B cell (primary cell): Measurements from ENCODE around the gene SLC26A8. TPM values are rescaled to one million over a fixed set of nuclear protein-coding genes. Genes with fewer than 3 reads are reported as not detected.

ENCODE experiments used
- ATAC-seq: fragments of 200-7000 bp; cut with Tn5 transposase; one replicate; pipeline ENCODE4 v1.10.0; 2021; ENCODE audit warnings: low read depth, mild to moderate bottlenecking, moderate number of reproducible peaks, moderate library complexity
- CTCF ChIA-PET: fragments of 350-600 bp; sonication (Branson Sonifier 250); formaldehyde crosslinking; loops from one replicate; lab custom pipeline; 2021; ENCODE audit warnings: antibody characterized with exemption, inconsistent platforms; lab: Charles Lee
- POLR2A ChIA-PET: fragments of 350-600 bp; sonication (Branson Sonifier 250); formaldehyde crosslinking; loops from one replicate; lab custom pipeline; 2021; ENCODE audit warnings: antibody characterized with exemption; lab: Charles Lee
- DNase-seq: peaks from one replicate; pipeline ENCODE4 v3.0.0; 2013
- H2AFZ ChIP-seq: 2 replicates; pipeline ENCODE4 v1.6.1; 2012; ENCODE audit warnings: mild to moderate bottlenecking, low read depth, low read length; ENCODE audit not compliant: insufficient read depth, poor library complexity, severe bottlenecking
- H3K27ac ChIP-seq, 2 donors: 1 replicate in 1 of 2; 2 replicates in 1 of 2; pipeline ENCODE4 v1.5.1; 2012 to 2013; ENCODE audit warnings: low read length in 2 of 2, mild to moderate bottlenecking in 2 of 2, moderate library complexity in 1 of 2
- H3K27me3 ChIP-seq, 4 experiments: fragments of 200-600 bp in 1 of 4; sonication (generic) in 1 of 4; replicated peaks in 1 of 4; 1 replicate in 2 of 4; 2 replicates in 2 of 4; pipeline versions ENCODE4 v1.6.1 to v1.7.0; 2013 to 2016; ENCODE audit warnings: low read length in 3 of 4, mild to moderate bottlenecking in 2 of 4, mixed read lengths in 1 of 4, moderate library complexity in 1 of 4; ENCODE audit not compliant: insufficient read depth in 4 of 4, control insufficient read depth in 3 of 4; ENCODE audit errors: control extremely low read depth in 1 of 4
- H3K36me3 ChIP-seq, 2 experiments: replicated peaks in 1 of 2; 1 replicate in 1 of 2; 2 replicates in 1 of 2; pipeline versions ENCODE4 v1.6.1 to v1.7.1; 2013; ENCODE audit warnings: low read length in 1 of 2; ENCODE audit not compliant: insufficient read depth in 2 of 2, control insufficient read depth in 1 of 2; ENCODE audit errors: control extremely low read depth in 1 of 2, extremely low read depth in 1 of 2
- H3K4me1 ChIP-seq, 2 donors: fragments of 200-600 bp in 1 of 2; sonication (generic) in 1 of 2; 1 replicate in 1 of 2; 2 replicates in 1 of 2; pipeline versions ENCODE4 v1.5.1 to v1.6.1; 2013 to 2017; ENCODE audit warnings: low read length in 2 of 2; ENCODE audit not compliant: control insufficient read depth in 2 of 2, insufficient read depth in 2 of 2
- H3K4me2 ChIP-seq: replicated peaks from 2 replicates; pipeline ENCODE3; 2012; ENCODE audit warnings: mild to moderate bottlenecking, low read depth, low read length; ENCODE audit not compliant: poor library complexity, severe bottlenecking
- H3K4me3 ChIP-seq, 5 experiments: fragments of 200-600 bp in 1 of 5; sonication (generic) in 1 of 5; 1 replicate in 3 of 5; 2 replicates in 2 of 5; pipeline versions ENCODE4 v1.5.1 to v1.7.0; 2011 to 2016; ENCODE audit warnings: low read length in 4 of 5, mild to moderate bottlenecking in 4 of 5, low read depth in 2 of 5, control low read depth in 1 of 5, moderate library complexity in 1 of 5; ENCODE audit not compliant: insufficient read depth in 1 of 5; ENCODE audit errors: control extremely low read depth in 1 of 5, extremely low read depth in 1 of 5
- H3K79me2 ChIP-seq: fragments of 200-600 bp; sonication (generic); one replicate; pipeline ENCODE4 v1.6.0; 2016; ENCODE audit warnings: low read length; ENCODE audit not compliant: control insufficient read depth, insufficient read depth
- H3K9ac ChIP-seq: fragments of 200-600 bp; sonication (generic); 2 replicates; pipeline ENCODE4 v1.6.1; 2017; ENCODE audit warnings: mild to moderate bottlenecking, low read length, moderate library complexity
- H3K9me3 ChIP-seq, 3 donors: one replicate each; pipeline versions ENCODE4 v1.6.1 to v1.7.1; 2013; ENCODE audit warnings: low read length in 2 of 3; ENCODE audit not compliant: control insufficient read depth in 2 of 3, insufficient read depth in 1 of 3; ENCODE audit errors: control extremely low read depth in 1 of 3
- H4K20me1 ChIP-seq: 2 replicates; pipeline ENCODE4 v1.6.0; 2012; ENCODE audit warnings: mild to moderate bottlenecking, low read length; ENCODE audit not compliant: insufficient read depth, control insufficient read depth, poor library complexity, severe bottlenecking
- H3K27ac Mint-ChIP-seq: one replicate; pipeline ENCODE4 v1.8.0; 2021; ENCODE audit warnings: mixed read lengths
- H3K27me3 Mint-ChIP-seq: one replicate; pipeline ENCODE4 v1.8.0; 2021; ENCODE audit warnings: mixed read lengths
- H3K4me1 Mint-ChIP-seq: one replicate; pipeline ENCODE4 v1.8.0; 2021; ENCODE audit warnings: mixed read lengths
- H3K4me3 Mint-ChIP-seq: one replicate; pipeline ENCODE4 v1.8.0; 2021; ENCODE audit warnings: mixed read lengths
- H3K9me3 Mint-ChIP-seq: one replicate; pipeline ENCODE4 v1.8.0; 2022; ENCODE audit warnings: mixed read lengths; ENCODE audit not compliant: insufficient read depth
- CTCF ChIP-seq: fragments of 200-600 bp; IDR thresholded peaks from one replicate; pipeline ENCODE4 v1.8.0; 2022; ENCODE audit warnings: antibody characterized with exemption, mild to moderate bottlenecking
- EZH2 ChIP-seq: IDR thresholded peaks from 2 replicates; pipeline ENCODE4 v1.6.1; 2012; ENCODE audit warnings: borderline replicate concordance, low read depth, mild to moderate bottlenecking, moderate library complexity, low read length; ENCODE audit not compliant: insufficient read depth, poor library complexity, severe bottlenecking
- WGBS: methylation state at CpG from one replicate; pipeline ENCODE4 v1.1.5; 2013; ENCODE audit warnings: missing lambda C conversion rate; ENCODE audit not compliant: insufficient coverage; 5-methylcytosine and 5-hydroxymethylcytosine counted together
- intact Hi-C: fragments of 100-400 bp; cut with micrococcal nuclease; formaldehyde crosslinking; loops from one replicate; pipeline ENCODE4 v1.10.0; 2022
- polyA plus RNA-seq: library from polyadenylated mRNA; depleted of rRNA; stranded (reverse); fragments of >200 nt; gene quantifications from 2 replicates; pipeline ENCODE4 v1.2.3, GENCODE V29; 2012
- total RNA-seq, 2 donors: library from RNA; stranded (reverse); fragments of 120-200 nt in 1 of 2; gene quantifications; 1 replicate in 1 of 2; 2 replicates in 1 of 2; pipeline versions ENCODE4 v1.2.3 to v1.2.4, GENCODE V29; 2013 to 2022

The SLC26A8 gene
- total and polyA plus RNA-seq, 2 donors (not counting 1 experiment from before 2014, with no cell fraction given), result 0.01 TPM; not detected in 1

DNA sequence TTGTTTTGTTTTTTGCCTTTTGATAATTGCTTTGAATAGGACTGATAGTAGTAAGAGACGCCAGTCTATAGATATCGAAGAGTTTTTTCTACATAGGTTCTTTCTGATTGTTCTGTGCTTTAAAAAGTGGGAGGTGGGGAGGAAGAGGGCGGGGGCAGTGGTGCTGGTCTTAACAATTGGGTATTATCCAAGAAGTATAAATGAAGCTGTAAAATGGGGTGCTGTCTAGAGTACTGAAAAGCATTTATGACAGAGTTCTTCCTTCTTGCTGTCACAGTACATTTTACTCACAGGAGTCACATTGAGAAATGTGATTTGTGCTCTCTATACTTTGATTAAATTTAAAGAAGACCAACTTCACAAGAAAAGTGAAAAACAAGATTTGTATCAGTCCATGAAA lies 44.1 kb upstream of the SLC26A8 start:
- H3K4me3 ChIP-seq, result no peak overlapping the region
- intact Hi-C loops, result no loop called here
- no peak overlapping the region for H3K9ac ChIP-seq
- no peaks in the 10 kb centered on the region for H3K4me1 ChIP-seq
- ChIA-PET POLR2A (no interaction called here), CTCF (interaction anchor here (1.2 kb wide), 1 partner anchor 232 kb away, joined by 3 read pairs; no protein-coding TSS in a partner anchor)
- no peak overlapping the region for H3K4me2 ChIP-seq
- peaks cover 39% of the 10 kb centered on the region for H3K79me2 ChIP-seq
- no peaks in the 10 kb centered on the region for H3K27me3 ChIP-seq
- no peak overlapping the region for H2AFZ ChIP-seq
- 100% methylated on average over 2 of the region's 3 CpGs for WGBS
- H3K9me3 ChIP-seq, result no peaks in the 10 kb centered on the region
- peaks cover 0 to 7% of the 10 kb centered on the region in 2 experiments for H3K36me3 ChIP-seq
- H3K27ac ChIP-seq, result no peak overlapping the region
- H4K20me1 ChIP-seq, result peaks cover 44% of the 10 kb centered on the region
- no peaks in the 10 kb centered on the region for H3K9me3 Mint-ChIP-seq
- H3K4me1 Mint-ChIP-seq, result peaks cover 30% of the 10 kb centered on the region
- no peak for DNase-seq
- TF ChIP-seq EZH2 (no peak), CTCF (no peak)
- H3K4me3 Mint-ChIP-seq, result no peak overlapping the region
- ATAC-seq, result no peak
- no peak overlapping the region for H3K27ac Mint-ChIP-seq
- H3K27me3 Mint-ChIP-seq, result no peaks in the 10 kb centered on the region

DNA sequence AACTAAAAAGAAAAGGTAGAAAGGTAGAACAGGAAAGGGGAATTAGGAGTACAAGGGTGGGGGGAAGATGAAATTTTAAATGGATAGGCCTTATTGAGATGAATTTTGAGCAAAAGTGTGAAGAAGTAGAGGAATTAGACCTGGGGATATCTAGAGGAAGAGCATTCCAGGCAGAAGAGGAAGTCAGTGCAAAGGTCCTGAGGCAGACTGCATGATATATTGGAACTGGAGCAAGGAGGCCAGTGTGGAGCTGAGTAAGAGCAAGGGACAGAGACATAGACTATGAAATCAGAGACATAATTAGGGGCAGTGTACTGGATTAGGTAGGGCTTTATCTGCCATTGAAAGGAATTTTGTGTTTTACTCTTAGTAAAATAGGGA lies 43.6 kb upstream of the SLC26A8 start:
- peaks cover 32% of the 10 kb centered on the region for H3K4me1 Mint-ChIP-seq
- peak overlapping the region; percentile 6 for H3K27ac Mint-ChIP-seq
- H3K79me2 ChIP-seq, result peaks cover 45% of the 10 kb centered on the region
- no peak overlapping the region for H3K9ac ChIP-seq
- H3K9me3 Mint-ChIP-seq, result no peaks in the 10 kb centered on the region
- no peak overlapping the region for H3K4me3 Mint-ChIP-seq
- H4K20me1 ChIP-seq, result peaks cover 49% of the 10 kb centered on the region
- DNase-seq (no peak), ATAC-seq (no peak)
- H3K4me1 ChIP-seq, result no peaks in the 10 kb centered on the region
- H3K27me3 ChIP-seq, result no peaks in the 10 kb centered on the region
- H3K4me2 ChIP-seq, result no peak overlapping the region
- H3K4me3 ChIP-seq, result no peak overlapping the region
- POLR2A ChIA-PET, result no interaction called here
- no peak for TF ChIP-seq CTCF
- TF ChIP-seq EZH2, result no peak
- H2AFZ ChIP-seq, result no peak overlapping the region
- CTCF ChIA-PET, result no interaction called here
- H3K9me3 ChIP-seq, result no peaks in the 10 kb centered on the region
- H3K36me3 ChIP-seq, result peaks cover 0 to 7% of the 10 kb centered on the region in 2 experiments
- H3K27me3 Mint-ChIP-seq, result no peaks in the 10 kb centered on the region
- no peak overlapping the region for H3K27ac ChIP-seq
- intact Hi-C loops, result no loop called here
